Memory B cell (primary cell): ENCODE measurements around the gene CASTOR1.

Source experiments
- ATAC-seq: fragments of 150-1000 bp; cut with Tn5 transposase; 2 replicates; pipeline ENCODE4 v1.10.0; 2021; ENCODE audit warnings: low read depth, mild to moderate bottlenecking, moderate library complexity
- DNase-seq, 2 donors: peaks; one replicate each; pipeline ENCODE4 v3.0.0; 2022; ENCODE audit warnings: low spot score in 2 of 2
- H3K27ac Mint-ChIP-seq: one replicate; pipeline ENCODE4 v1.8.0; 2022; ENCODE audit warnings: mild to moderate bottlenecking, moderate library complexity, mixed read lengths
- H3K27me3 Mint-ChIP-seq: one replicate; pipeline ENCODE4 v1.8.0; 2022; ENCODE audit warnings: mixed read lengths
- H3K36me3 Mint-ChIP-seq: one replicate; pipeline ENCODE4 v1.8.0; 2022; ENCODE audit warnings: mild to moderate bottlenecking, mixed read lengths
- H3K4me1 Mint-ChIP-seq: one replicate; pipeline ENCODE4 v1.8.0; 2022; ENCODE audit warnings: mixed read lengths
- H3K4me3 Mint-ChIP-seq: one replicate; pipeline ENCODE4 v1.8.0; 2022; ENCODE audit warnings: mild to moderate bottlenecking, moderate library complexity, mixed read lengths
- H3K9me3 Mint-ChIP-seq: one replicate; pipeline ENCODE4 v1.8.0; 2022; ENCODE audit warnings: mixed read lengths

Gene CASTOR1

GRCh38 chr22:30265131-30265720 lies 24.1 kb downstream of the CASTOR1 start:
- H3K27me3 Mint-ChIP-seq = peaks cover 5% of the 10 kb centered on the region

GRCh38 chr22:30263883-30264282 lies 25.4 kb downstream of the CASTOR1 start:
- no peaks in the 10 kb centered on the region for H3K9me3 Mint-ChIP-seq
- H3K4me1 Mint-ChIP-seq = peaks cover 26% of the 10 kb centered on the region
- DNase-seq (no peak), ATAC-seq (no peak)
- no peak overlapping the region for H3K4me3 Mint-ChIP-seq
- no peaks in the 10 kb centered on the region for H3K36me3 Mint-ChIP-seq
- peaks cover 11% of the 10 kb centered on the region for H3K27me3 Mint-ChIP-seq
- no peak overlapping the region for H3K27ac Mint-ChIP-seq

More at GRCh38 chr22:30265131-30265720, 24.1 kb downstream of the CASTOR1 start:
- Mint-ChIP-seq H3K4me1 (peaks cover 26% of the 10 kb centered on the region), H3K36me3 (no peaks in the 10 kb centered on the region), H3K27ac (peak overlapping the region; percentile 97), H3K4me3 (peak overlapping the region; percentile 88), H3K9me3 (no peaks in the 10 kb centered on the region)
- ATAC-seq = no peak
- no peak for DNase-seq

GRCh38 chr22:30262917-30263741 lies 26.2 kb downstream of the CASTOR1 start:
- H3K4me3 Mint-ChIP-seq = peak overlapping the region; percentile 49
- H3K4me1 Mint-ChIP-seq = peaks cover 21% of the 10 kb centered on the region
- ATAC-seq = no peak
- H3K36me3 Mint-ChIP-seq = no peaks in the 10 kb centered on the region
- H3K27me3 Mint-ChIP-seq = peaks cover 11% of the 10 kb centered on the region
- no peak overlapping the region for H3K27ac Mint-ChIP-seq
- DNase-seq = peak; percentile 80 to 87
- H3K9me3 Mint-ChIP-seq = no peaks in the 10 kb centered on the region

GRCh38 chr22:30262112-30262511 lies 27.2 kb downstream of the CASTOR1 start:
- DNase-seq (no peak), ATAC-seq (no peak)
- no peaks in the 10 kb centered on the region for H3K9me3 Mint-ChIP-seq
- no peak overlapping the region for H3K27ac Mint-ChIP-seq
- no peaks in the 10 kb centered on the region for H3K36me3 Mint-ChIP-seq
- peaks cover 11% of the 10 kb centered on the region for H3K27me3 Mint-ChIP-seq
- H3K4me3 Mint-ChIP-seq = no peak overlapping the region
- H3K4me1 Mint-ChIP-seq = peaks cover 17% of the 10 kb centered on the region

- H3K36me3 Mint-ChIP-seq = no peaks in the 10 kb centered on the region
- DNase-seq = no peak
- H3K9me3 Mint-ChIP-seq = no peaks in the 10 kb centered on the region
- H3K27ac Mint-ChIP-seq = no peak overlapping the region
- peaks cover 14% of the 10 kb centered on the region for H3K27me3 Mint-ChIP-seq
- H3K4me1 Mint-ChIP-seq = peaks cover 12% of the 10 kb centered on the region
- no peak overlapping the region for H3K4me3 Mint-ChIP-seq
- no peak for ATAC-seq
Observed at GRCh38 chr22:30261134-30261533, 28.2 kb downstream of the CASTOR1 start.

GRCh38 chr22:30260682-30261081 lies 28.6 kb downstream of the CASTOR1 start:
- H3K4me3 Mint-ChIP-seq = no peak overlapping the region
- peaks cover 14% of the 10 kb centered on the region for H3K27me3 Mint-ChIP-seq
- no peak overlapping the region for H3K27ac Mint-ChIP-seq
- H3K4me1 Mint-ChIP-seq = peaks cover 13% of the 10 kb centered on the region
- no peaks in the 10 kb centered on the region for H3K9me3 Mint-ChIP-seq
- no peaks in the 10 kb centered on the region for H3K36me3 Mint-ChIP-seq
- ATAC-seq = no peak
- DNase-seq = no peak

GRCh38 chr22:30260276-30260675 lies 29.0 kb downstream of the CASTOR1 start:
- H3K9me3 Mint-ChIP-seq = no peaks in the 10 kb centered on the region
- no peak overlapping the region for H3K4me3 Mint-ChIP-seq
- no peak overlapping the region for H3K27ac Mint-ChIP-seq
- H3K4me1 Mint-ChIP-seq = peaks cover 11% of the 10 kb centered on the region
- DNase-seq (no peak), ATAC-seq (no peak)
- H3K36me3 Mint-ChIP-seq = no peaks in the 10 kb centered on the region
- peaks cover 14% of the 10 kb centered on the region for H3K27me3 Mint-ChIP-seq

GRCh38 chr22:30254314-30254713 lies 35.0 kb downstream of the CASTOR1 start:
- Mint-ChIP-seq H3K4me1 (peaks cover 13% of the 10 kb centered on the region), H3K27ac (no peak overlapping the region), H3K4me3 (no peak overlapping the region), H3K36me3 (no peaks in the 10 kb centered on the region), H3K27me3 (peaks cover 6% of the 10 kb centered on the region), H3K9me3 (no peaks in the 10 kb centered on the region)
- DNase-seq = no peak
- ATAC-seq = no peak

- peaks cover 13% of the 10 kb centered on the region for H3K4me1 Mint-ChIP-seq
- ATAC-seq (no peak), DNase-seq (no peak)
- peaks cover 12% of the 10 kb centered on the region for H3K27me3 Mint-ChIP-seq
- H3K36me3 Mint-ChIP-seq = no peaks in the 10 kb centered on the region
- H3K4me3 Mint-ChIP-seq = no peak overlapping the region
- no peak overlapping the region for H3K27ac Mint-ChIP-seq
- no peaks in the 10 kb centered on the region for H3K9me3 Mint-ChIP-seq
Observed at GRCh38 chr22:30253205-30253852, 36.0 kb downstream of the CASTOR1 start.

GRCh38 chr22:30252411-30253204 lies 36.7 kb downstream of the CASTOR1 start:
- Mint-ChIP-seq H3K4me3 (no peak overlapping the region), H3K9me3 (no peaks in the 10 kb centered on the region), H3K27me3 (peaks cover 18% of the 10 kb centered on the region), H3K36me3 (no peaks in the 10 kb centered on the region), H3K4me1 (peaks cover 11% of the 10 kb centered on the region), H3K27ac (no peak overlapping the region)
- no peak for DNase-seq
- no peak for ATAC-seq

- Mint-ChIP-seq H3K27me3 (peaks cover 18% of the 10 kb centered on the region), H3K4me3 (no peak overlapping the region), H3K27ac (no peak overlapping the region), H3K36me3 (no peaks in the 10 kb centered on the region), H3K4me1 (peaks cover 11% of the 10 kb centered on the region), H3K9me3 (no peaks in the 10 kb centered on the region)
- DNase-seq = no peak
- no peak for ATAC-seq
Observed at GRCh38 chr22:30251711-30252110, 37.6 kb downstream of the CASTOR1 start.

- H3K4me3 Mint-ChIP-seq = no peak overlapping the region
- ATAC-seq (no peak), DNase-seq (no peak)
- no peak overlapping the region for H3K27ac Mint-ChIP-seq
- H3K4me1 Mint-ChIP-seq = peaks cover 9% of the 10 kb centered on the region
- H3K36me3 Mint-ChIP-seq = no peaks in the 10 kb centered on the region
- H3K9me3 Mint-ChIP-seq = no peaks in the 10 kb centered on the region
- H3K27me3 Mint-ChIP-seq = peaks cover 21% of the 10 kb centered on the region
Observed at GRCh38 chr22:30250661-30251267, 38.5 kb downstream of the CASTOR1 start.

- no peaks in the 10 kb centered on the region for H3K36me3 Mint-ChIP-seq
- no peaks in the 10 kb centered on the region for H3K9me3 Mint-ChIP-seq
- H3K27ac Mint-ChIP-seq = no peak overlapping the region
- peaks cover 25% of the 10 kb centered on the region for H3K27me3 Mint-ChIP-seq
- no peak overlapping the region for H3K4me3 Mint-ChIP-seq
- DNase-seq = no peak
- peaks cover 13% of the 10 kb centered on the region for H3K4me1 Mint-ChIP-seq
- ATAC-seq = no peak
Observed at GRCh38 chr22:30250039-30250565, 39.2 kb downstream of the CASTOR1 start.
